OCI-LY3 (cell line): ENCODE measurements around the gene MIAT.

Experiments
- CTCF ChIP-seq: fragments of 200-600, 300-600 bp; sonication (generic); IDR thresholded peaks from 2 replicates; pipeline ENCODE4 v1.5.1; 2014; ENCODE audit warnings: antibody characterized with exemption, low read length, low read depth
- EZH2phosphoT487 ChIP-seq: fragments of 200-600 bp; shearing (Covaris generic); IDR thresholded peaks from 2 replicates; pipeline ENCODE4 v1.6.1; 2018; ENCODE audit warnings: antibody characterized with exemption, mixed run types, low read depth

GRCh38 chr22:26651815-26652214 is 5.6 kb upstream of the MIAT start:
- no peak for TF ChIP-seq CTCF
- no peak for TF ChIP-seq EZH2phosphoT487
